ENCODE results near the gene PPP2R2B.

PPP2R2B gene

DNA sequence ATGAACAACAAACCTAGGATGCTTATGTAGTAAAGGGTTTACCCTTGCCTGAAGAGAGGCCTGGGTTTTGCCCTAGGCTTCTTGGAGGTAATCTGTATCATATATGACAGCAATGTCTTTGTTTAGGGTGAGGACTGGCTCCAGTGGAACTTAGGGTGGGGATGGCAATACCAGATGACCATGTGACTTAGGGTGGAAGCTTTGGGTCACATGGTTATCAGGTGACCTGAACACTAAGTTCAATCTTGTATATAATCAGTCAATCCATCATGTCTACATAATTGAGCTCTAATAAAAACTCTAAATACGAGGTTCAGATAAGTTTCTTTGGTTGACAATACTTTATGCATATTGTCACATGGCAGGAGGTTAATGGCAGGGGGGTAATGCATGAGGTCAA is 10.6 kb upstream of the PPP2R2B start:
- H3K4me3 ChIP-seq (ENCODE audit: low read depth, low read length) = no peak overlapping the region
- TF ChIP-seq, protein P1, sequence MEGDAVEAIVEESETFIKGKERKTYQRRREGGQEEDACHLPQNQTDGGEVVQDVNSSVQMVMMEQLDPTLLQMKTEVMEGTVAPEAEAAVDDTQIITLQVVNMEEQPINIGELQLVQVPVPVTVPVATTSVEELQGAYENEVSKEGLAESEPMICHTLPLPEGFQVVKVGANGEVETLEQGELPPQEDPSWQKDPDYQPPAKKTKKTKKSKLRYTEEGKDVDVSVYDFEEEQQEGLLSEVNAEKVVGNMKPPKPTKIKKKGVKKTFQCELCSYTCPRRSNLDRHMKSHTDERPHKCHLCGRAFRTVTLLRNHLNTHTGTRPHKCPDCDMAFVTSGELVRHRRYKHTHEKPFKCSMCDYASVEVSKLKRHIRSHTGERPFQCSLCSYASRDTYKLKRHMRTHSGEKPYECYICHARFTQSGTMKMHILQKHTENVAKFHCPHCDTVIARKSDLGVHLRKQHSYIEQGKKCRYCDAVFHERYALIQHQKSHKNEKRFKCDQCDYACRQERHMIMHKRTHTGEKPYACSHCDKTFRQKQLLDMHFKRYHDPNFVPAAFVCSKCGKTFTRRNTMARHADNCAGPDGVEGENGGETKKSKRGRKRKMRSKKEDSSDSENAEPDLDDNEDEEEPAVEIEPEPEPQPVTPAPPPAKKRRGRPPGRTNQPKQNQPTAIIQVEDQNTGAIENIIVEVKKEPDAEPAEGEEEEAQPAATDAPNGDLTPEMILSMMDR (IDR thresholded peaks at IDR 0.05; ENCODE audit: borderline replicate concordance, insufficient read depth, low read depth, low read length) = no peak

DNA sequence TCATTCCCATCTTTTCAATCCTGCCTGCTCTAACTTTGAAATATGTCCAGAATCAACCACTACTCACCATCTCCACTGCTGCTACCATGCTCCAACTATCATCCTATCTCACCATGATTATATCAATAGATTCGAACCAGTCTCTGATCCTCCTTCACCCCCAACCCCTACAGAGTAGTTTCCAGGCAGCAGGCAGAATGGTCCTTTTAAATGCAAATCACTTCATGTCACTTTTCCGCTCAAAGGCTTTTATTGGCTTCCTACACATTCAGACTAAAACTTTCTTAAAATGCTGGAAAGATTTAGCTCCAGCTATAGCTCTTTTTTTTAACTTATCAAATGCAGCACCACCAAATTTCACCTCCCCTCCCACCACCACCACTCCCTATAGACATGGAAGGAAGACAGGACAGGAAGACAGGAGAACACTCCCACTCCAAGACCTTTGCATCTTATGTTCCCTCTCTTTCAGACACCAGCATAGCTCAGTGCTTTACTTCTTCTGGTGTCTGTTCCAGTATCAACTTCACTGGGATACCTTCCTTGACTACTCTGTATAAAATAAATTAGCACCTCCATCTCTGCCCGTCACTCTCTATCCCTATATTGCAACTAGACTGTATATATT is 9.9 kb upstream of the PPP2R2B start:
- TF ChIP-seq, protein P1 (IDR thresholded peaks at IDR 0.05; ENCODE audit: borderline replicate concordance, insufficient read depth, low read depth, low read length) = no peak
- H3K4me3 ChIP-seq (ENCODE audit: low read depth, low read length) = no peak overlapping the region

DNA sequence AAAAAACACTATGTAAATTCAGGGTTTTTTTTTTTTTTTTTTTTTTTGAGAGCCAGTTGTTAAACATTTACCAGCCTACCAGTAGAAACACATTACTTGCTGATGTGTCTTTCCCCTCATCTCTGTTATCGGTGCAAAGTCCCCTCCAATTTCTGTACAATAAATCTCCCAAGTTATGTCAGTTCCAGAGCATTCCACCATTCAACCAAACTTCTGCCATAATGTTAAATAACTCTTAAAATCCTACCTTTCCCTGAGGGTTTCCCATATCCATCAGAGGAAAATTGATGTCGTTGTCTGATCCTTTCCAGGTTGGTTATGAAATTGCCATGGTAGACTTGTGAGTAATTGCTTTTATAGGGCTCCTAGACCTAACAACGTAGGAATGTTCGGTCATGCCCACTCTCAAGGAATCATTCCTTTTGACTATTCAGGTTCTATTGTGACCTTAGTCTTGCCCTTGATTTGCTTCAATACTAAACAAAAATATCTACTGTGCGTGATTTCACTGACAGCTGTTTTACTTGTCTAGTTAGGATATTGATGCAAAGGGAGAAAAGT is 5.6 kb upstream of the PPP2R2B start:
- TF ChIP-seq, protein P1 (IDR thresholded peaks at IDR 0.05; ENCODE audit: borderline replicate concordance, insufficient read depth, low read depth, low read length) = no peak
- H3K4me3 ChIP-seq (ENCODE audit: low read depth, low read length) = no peak overlapping the region

DNA sequence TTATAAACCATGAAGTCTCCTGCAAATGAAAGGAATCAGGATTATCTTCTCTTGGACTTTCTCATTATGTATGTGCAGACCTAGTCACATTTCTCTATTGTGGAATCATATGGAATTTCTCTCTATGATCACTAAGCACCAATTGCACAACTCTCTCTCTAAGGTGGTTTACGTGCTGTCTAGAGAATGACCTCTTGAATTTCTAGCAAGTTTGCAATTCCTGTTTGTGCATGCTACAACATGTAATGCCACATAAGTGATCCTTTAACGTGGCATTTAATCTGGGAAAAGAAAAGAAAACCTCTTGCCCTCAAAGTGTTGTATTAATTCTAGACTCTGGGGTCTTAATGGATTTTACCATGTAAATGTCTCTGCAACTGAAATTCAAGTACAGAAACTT is 5.0 kb upstream of the PPP2R2B start:
- TF ChIP-seq, protein P1 (IDR thresholded peaks at IDR 0.05; ENCODE audit: borderline replicate concordance, insufficient read depth, low read depth, low read length) = no peak
- no peak overlapping the region for H3K4me3 ChIP-seq (ENCODE audit: low read depth, low read length)

DNA sequence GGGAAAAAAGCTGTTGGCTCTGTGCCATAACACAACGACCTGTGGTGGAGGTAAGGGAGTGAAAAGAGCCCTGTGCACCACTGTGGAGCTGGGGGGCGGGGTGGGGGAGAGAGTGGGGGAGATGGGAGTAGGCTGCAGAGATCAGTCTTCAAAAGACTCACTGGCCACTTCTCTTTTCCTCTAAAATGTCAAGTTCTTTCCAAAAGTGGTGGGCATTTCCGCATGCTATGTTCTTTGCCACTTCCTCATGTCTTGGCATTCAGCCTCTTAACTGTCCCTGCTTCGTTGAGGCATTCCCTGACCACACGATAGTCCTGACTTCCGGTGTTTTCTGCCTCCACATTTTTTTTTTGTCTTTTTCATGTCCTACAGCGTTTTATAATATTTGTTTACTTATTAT is 2.4 kb upstream of the PPP2R2B start:
- H3K4me3 ChIP-seq (ENCODE audit: low read depth, low read length) = no peak overlapping the region
- TF ChIP-seq, protein P1 (IDR thresholded peaks at IDR 0.05; ENCODE audit: borderline replicate concordance, insufficient read depth, low read depth, low read length) = no peak

DNA sequence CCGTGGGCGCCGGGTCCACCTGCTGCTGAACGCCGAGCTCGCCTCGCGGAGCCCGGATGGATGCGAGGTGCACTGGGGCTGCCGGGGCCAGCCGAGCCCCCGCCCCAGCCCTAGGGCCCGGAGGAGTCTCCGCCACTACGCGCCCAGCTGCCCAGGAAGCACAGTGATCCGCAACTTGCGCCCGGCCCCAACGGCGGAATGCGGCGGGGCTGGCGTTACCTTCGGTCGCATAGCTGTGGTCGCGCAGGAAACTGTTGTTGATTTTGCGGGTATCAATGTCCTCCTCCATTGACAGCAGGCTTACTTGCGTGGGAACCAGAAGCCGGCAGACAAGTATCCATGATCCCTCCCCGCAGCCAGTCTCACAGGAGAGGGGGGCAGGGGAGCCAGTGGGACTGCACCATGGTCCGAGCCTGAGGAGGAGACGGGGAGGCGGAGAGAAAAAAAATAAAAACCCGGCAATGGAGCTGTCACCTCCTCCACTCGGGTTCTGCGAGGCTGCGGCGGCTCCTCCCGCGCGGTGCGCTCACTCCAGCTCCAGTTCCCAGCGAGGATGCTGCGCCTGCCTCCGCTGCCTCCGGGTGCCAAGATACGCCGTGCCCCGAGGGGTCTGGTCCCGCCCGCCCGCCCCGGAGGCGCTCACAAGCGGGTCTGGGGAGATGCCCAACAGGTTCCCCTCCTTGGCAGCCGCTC is 628 bp downstream of the PPP2R2B start:
- H3K4me3 ChIP-seq (ENCODE audit: low read depth, low read length) = no peak overlapping the region
- TF ChIP-seq, protein P1 (IDR thresholded peaks at IDR 0.05; ENCODE audit: borderline replicate concordance, insufficient read depth, low read depth, low read length) = no peak
